HepG2 (cell line): ENCODE results near the gene AMER3. TPM values are rescaled to one million over a fixed set of nuclear protein-coding genes. Genes with fewer than 3 reads are reported as not detected.

Experiments used
- ATAC-seq: fragments of 200-7000 bp; cut with Tn5 transposase; 3 replicates; pipeline ENCODE4 v1.9.1; 2020; ENCODE audit warnings: mild to moderate bottlenecking, moderate library complexity
- BruUV-seq: library from RNA; stranded (reverse); fragments of 400-500 nt; replicated peaks from 2 replicates; lab custom pipeline; 2021; lab: Mats Ljungman, UMichigan
- CTCF ChIA-PET: fragments of 300-600 bp; formaldehyde crosslinking; extraction: SDS; loops from one replicate; lab custom pipeline; 2021; ENCODE audit warnings: low total read pairs, inconsistent platforms, low intra/inter-chr PET ratio; lab: Yijun Ruan, JAX
- POLR2A ChIA-PET: fragments of 350-600 bp; sonication (Branson Sonifier 250); formaldehyde crosslinking; loops from one replicate; lab custom pipeline; 2020; ENCODE audit warnings: antibody characterized with exemption, inconsistent platforms; lab: Yijun Ruan, JAX
- DNase-seq: peaks from one replicate; pipeline ENCODE4 v3.0.0-alpha.2; 2015; ENCODE audit warnings: low spot score
- FAIRE-seq: peaks from 3 replicates; lab custom pipeline; 2011; peaks lifted over from hg19 to GRCh38; lab: Jason Lieb, UNC
- H2AFZ ChIP-seq: one replicate; pipeline ENCODE4 v1.6.1; 2011; ENCODE audit warnings: low read length, inconsistent platforms
- H3K27ac ChIP-seq: fragments of 300-600 bp; 3 replicates; pipeline ENCODE4 v1.8.0; 2011; ENCODE audit warnings: mixed run types, mild to moderate bottlenecking, mixed read lengths, low read length, inconsistent platforms; ENCODE audit not compliant: insufficient read depth; ENCODE audit errors: extremely low read length
- H3K27me3 ChIP-seq, 2 experiments: fragments of 200-600 bp in 1 of 2; 2 replicates in 1 of 2; 3 replicates in 1 of 2; pipeline versions ENCODE4 v1.6.0 to v1.8.0; 2011; ENCODE audit warnings: low read length in 2 of 2, mild to moderate bottlenecking in 2 of 2, moderate library complexity in 2 of 2, inconsistent platforms in 1 of 2; ENCODE audit not compliant: insufficient read depth in 2 of 2, control insufficient read depth in 1 of 2
- H3K36me3 ChIP-seq, 2 experiments: fragments of 200-600 bp in 1 of 2; replicated peaks in 1 of 2; 2 replicates in 1 of 2; 3 replicates in 1 of 2; pipeline versions ENCODE4 v1.5.1 to v1.8.0; 2011; ENCODE audit warnings: low read length in 2 of 2, inconsistent platforms in 1 of 2; ENCODE audit not compliant: insufficient read depth in 2 of 2, control insufficient read depth in 1 of 2
- H3K4me1 ChIP-seq: 2 replicates; pipeline ENCODE4 v1.5.1; 2012; ENCODE audit warnings: low read length, inconsistent platforms; ENCODE audit not compliant: insufficient read depth
- H3K4me2 ChIP-seq: 2 replicates; pipeline ENCODE4 v1.6.0; 2011; ENCODE audit warnings: low read depth, low read length, inconsistent platforms
- H3K4me3 ChIP-seq, 3 experiments: fragments of 200-600 bp in 1 of 3; sonication (generic), shearing (Covaris generic) in 1 of 3; replicated peaks in 1 of 3; 2 replicates each; pipeline ENCODE4 v1.5.1; 2011 to 2016; ENCODE audit warnings: low read length in 3 of 3, inconsistent platforms in 2 of 3, low read depth in 2 of 3, mild to moderate bottlenecking in 2 of 3, control low read depth in 1 of 3, mixed read lengths in 1 of 3; ENCODE audit not compliant: insufficient read depth in 1 of 3
- H3K79me2 ChIP-seq: one replicate; pipeline ENCODE4 v1.6.1; 2011; ENCODE audit warnings: low read length, inconsistent platforms; ENCODE audit not compliant: insufficient read depth
- H3K9ac ChIP-seq: 2 replicates; pipeline ENCODE4 v1.6.0; 2011; ENCODE audit warnings: mild to moderate bottlenecking, low read depth, low read length, inconsistent platforms; ENCODE audit not compliant: insufficient read depth
- H3K9me3 ChIP-seq: 2 replicates; pipeline ENCODE4 v1.5.1; 2012; ENCODE audit warnings: mild to moderate bottlenecking, low read length
- H4K20me1 ChIP-seq: 2 replicates; pipeline ENCODE4 v1.6.0; 2011; ENCODE audit warnings: inconsistent platforms, mild to moderate bottlenecking, low read length, moderate library complexity; ENCODE audit not compliant: insufficient read depth
- SMARCE1 ChIP-seq: fragments of 450-650 bp; IDR thresholded peaks from 2 replicates; pipeline ENCODE4 v1.6.1; 2017; ENCODE audit warnings: borderline replicate concordance
- STAG1 ChIP-seq: sonication (generic); formaldehyde crosslinking; IDR thresholded peaks from 2 replicates; pipeline ENCODE4 v1.4.0; 2020; ENCODE audit warnings: missing genetic modification reagents
- ZBTB1 ChIP-seq: sonication (generic); formaldehyde crosslinking; IDR thresholded peaks from 2 replicates; pipeline ENCODE4 v1.4.0; 2020; ENCODE audit warnings: missing genetic modification reagents, borderline replicate concordance
- ZNF746 ChIP-seq: sonication (generic); formaldehyde crosslinking; IDR thresholded peaks from 2 replicates; pipeline ENCODE4 v1.8.0; 2022; ENCODE audit warnings: mild to moderate bottlenecking, missing genetic modification reagents
- WGBS: methylation state at CpG from one replicate; pipeline ENCODE4 v1.1.6; 2017; ENCODE audit warnings: low lambda C conversion rate; 5-methylcytosine and 5-hydroxymethylcytosine counted together
- in situ Hi-C: cut with HindIII; loops from 2 replicates; pipeline ENCODE4 v1.10.0; 2017; ENCODE audit warnings: low pct_unique_long_range_greater_than_20kb; ENCODE audit not compliant: extremely low pct_ligation_motif_present
- intact Hi-C: fragments of 100-400 bp; cut with micrococcal nuclease; formaldehyde crosslinking; loops from one replicate; pipeline ENCODE4 v1.10.0; 2022; ENCODE audit not compliant: unreplicated experiment
- polyA plus RNA-seq, 8 experiments: library from polyadenylated mRNA; depleted of rRNA in 3 of 8; stranded (reverse) in 7 of 8; unstranded in 1 of 8; fragments of >200 nt; fragmentation: Illumina TruSeq in 4 of 8; extraction: Trizol in 4 of 8; gene quantifications; 2 replicates each; pipeline versions ENCODE4 v1.2.1 to v1.2.3, GENCODE V29; 2011 to 2016; ENCODE audit warnings: low read depth in 4 of 8, missing spikeins in 1 of 8, mixed read lengths in 1 of 8; ENCODE audit not compliant: insufficient read depth in 1 of 8
- total RNA-seq, 5 experiments: library from RNA; depleted of rRNA; stranded (reverse); fragments of >200 nt; fragmentation: Illumina TruSeq; extraction: Trizol; gene quantifications; 2 replicates each; pipeline ENCODE4 v1.2.3, GENCODE V29; 2016; ENCODE audit warnings: low read depth in 1 of 5
- TF ChIP-seq, protein P1 (sequence below): sonication (generic); formaldehyde crosslinking; IDR thresholded peaks from 2 replicates; pipeline ENCODE4 v1.4.0; 2020; ENCODE audit warnings: missing genetic modification reagents
- TF ChIP-seq, protein P2 (sequence below): sonication (generic); formaldehyde crosslinking; IDR thresholded peaks from 2 replicates; pipeline ENCODE4 v1.5.0; 2020; ENCODE audit warnings: mild to moderate bottlenecking, missing genetic modification reagents, moderate library complexity

AMER3 gene
- total and polyA plus RNA-seq, 2 of the 13 experiments (the other 11 are each of a cell fraction or from before 2014, with no cell fraction given): not detected

DNA sequence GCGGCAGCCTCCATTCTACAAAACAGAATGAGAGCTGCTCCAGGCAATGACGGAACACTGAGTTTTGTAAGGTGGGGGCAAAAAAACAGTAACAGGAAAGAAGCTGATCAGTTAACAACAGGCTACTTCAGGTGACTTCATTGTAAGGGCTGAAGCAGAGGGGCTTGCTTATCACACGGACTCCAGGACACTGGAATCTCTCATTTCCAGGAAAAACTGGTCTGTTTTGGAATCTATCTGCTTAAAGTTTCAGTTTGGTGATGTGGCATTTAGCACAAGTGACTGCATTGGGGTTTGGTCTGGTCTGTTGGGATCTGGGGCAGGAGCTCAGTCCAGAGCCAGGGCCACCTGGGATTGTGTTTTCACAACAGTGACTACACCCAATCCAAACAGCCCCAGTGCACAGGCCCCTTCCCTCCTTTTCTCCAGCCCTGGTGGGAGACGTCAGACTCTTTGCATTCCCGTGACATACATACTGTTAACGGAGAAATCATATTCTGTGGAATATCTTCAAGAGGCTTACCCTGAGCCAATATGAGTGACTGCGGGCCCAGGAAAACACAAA is 14.1 kb downstream of the AMER3 start (continued):
- TF ChIP-seq, protein P1, sequence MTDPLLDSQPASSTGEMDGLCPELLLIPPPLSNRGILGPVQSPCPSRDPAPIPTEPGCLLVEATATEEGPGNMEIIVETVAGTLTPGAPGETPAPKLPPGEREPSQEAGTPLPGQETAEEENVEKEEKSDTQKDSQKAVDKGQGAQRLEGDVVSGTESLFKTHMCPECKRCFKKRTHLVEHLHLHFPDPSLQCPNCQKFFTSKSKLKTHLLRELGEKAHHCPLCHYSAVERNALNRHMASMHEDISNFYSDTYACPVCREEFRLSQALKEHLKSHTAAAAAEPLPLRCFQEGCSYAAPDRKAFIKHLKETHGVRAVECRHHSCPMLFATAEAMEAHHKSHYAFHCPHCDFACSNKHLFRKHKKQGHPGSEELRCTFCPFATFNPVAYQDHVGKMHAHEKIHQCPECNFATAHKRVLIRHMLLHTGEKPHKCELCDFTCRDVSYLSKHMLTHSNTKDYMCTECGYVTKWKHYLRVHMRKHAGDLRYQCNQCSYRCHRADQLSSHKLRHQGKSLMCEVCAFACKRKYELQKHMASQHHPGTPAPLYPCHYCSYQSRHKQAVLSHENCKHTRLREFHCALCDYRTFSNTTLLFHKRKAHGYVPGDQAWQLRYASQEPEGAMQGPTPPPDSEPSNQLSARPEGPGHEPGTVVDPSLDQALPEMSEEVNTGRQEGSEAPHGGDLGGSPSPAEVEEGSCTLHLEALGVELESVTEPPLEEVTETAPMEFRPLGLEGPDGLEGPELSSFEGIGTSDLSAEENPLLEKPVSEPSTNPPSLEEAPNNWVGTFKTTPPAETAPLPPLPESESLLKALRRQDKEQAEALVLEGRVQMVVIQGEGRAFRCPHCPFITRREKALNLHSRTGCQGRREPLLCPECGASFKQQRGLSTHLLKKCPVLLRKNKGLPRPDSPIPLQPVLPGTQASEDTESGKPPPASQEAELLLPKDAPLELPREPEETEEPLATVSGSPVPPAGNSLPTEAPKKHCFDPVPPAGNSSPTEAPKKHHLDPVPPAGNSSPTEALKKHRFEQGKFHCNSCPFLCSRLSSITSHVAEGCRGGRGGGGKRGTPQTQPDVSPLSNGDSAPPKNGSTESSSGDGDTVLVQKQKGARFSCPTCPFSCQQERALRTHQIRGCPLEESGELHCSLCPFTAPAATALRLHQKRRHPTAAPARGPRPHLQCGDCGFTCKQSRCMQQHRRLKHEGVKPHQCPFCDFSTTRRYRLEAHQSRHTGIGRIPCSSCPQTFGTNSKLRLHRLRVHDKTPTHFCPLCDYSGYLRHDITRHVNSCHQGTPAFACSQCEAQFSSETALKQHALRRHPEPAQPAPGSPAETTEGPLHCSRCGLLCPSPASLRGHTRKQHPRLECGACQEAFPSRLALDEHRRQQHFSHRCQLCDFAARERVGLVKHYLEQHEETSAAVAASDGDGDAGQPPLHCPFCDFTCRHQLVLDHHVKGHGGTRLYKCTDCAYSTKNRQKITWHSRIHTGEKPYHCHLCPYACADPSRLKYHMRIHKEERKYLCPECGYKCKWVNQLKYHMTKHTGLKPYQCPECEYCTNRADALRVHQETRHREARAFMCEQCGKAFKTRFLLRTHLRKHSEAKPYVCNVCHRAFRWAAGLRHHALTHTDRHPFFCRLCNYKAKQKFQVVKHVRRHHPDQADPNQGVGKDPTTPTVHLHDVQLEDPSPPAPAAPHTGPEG (CRISPR knock-in tag): no peak
- no peak for TF ChIP-seq ZBTB1 (CRISPR knock-in tag)
- TF ChIP-seq ZNF746 (CRISPR knock-in tag): no peak
- TF ChIP-seq, all 625 proteins: peak for 0

DNA sequence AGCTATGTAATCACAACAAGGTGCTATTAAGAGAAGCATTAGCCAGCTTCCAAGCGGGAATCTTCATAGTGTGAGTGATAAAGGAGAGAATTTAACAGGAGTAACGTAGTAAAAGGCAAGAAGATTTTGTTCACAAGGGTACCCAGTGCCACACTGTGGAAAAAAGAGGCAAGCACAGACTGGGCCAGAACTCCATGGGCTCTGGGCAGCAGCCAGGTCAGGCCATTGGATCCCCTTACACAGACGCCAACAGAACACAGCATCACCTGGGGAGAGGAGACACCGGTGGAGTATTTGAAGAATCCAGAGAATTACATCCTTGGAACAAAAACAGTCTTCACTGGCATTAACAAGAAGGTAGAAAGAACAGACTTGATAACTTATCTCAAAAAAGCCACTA is 21.2 kb downstream of the AMER3 start:
- no peaks in the 10 kb centered on the region for H4K20me1 ChIP-seq
- FAIRE-seq (no peak), DNase-seq (no peak), ATAC-seq (peak; percentile 78)
- H3K27me3 ChIP-seq: no peaks in the 10 kb centered on the region
- ChIA-PET POLR2A (no interaction called here), CTCF (no interaction called here)
- H3K4me2 ChIP-seq: no peak overlapping the region
- no peak overlapping the region for H3K9ac ChIP-seq
- no TSS peak for BruUV-seq
- no peak overlapping the region for H3K4me3 ChIP-seq
- no peaks in the 10 kb centered on the region for H3K4me1 ChIP-seq
- TF ChIP-seq SMARCE1 (no peak), STAG1 (CRISPR knock-in tag) (peak; percentile 48)
- TF ChIP-seq, protein P2, sequence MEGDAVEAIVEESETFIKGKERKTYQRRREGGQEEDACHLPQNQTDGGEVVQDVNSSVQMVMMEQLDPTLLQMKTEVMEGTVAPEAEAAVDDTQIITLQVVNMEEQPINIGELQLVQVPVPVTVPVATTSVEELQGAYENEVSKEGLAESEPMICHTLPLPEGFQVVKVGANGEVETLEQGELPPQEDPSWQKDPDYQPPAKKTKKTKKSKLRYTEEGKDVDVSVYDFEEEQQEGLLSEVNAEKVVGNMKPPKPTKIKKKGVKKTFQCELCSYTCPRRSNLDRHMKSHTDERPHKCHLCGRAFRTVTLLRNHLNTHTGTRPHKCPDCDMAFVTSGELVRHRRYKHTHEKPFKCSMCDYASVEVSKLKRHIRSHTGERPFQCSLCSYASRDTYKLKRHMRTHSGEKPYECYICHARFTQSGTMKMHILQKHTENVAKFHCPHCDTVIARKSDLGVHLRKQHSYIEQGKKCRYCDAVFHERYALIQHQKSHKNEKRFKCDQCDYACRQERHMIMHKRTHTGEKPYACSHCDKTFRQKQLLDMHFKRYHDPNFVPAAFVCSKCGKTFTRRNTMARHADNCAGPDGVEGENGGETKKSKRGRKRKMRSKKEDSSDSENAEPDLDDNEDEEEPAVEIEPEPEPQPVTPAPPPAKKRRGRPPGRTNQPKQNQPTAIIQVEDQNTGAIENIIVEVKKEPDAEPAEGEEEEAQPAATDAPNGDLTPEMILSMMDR (CRISPR knock-in tag): peak; percentile 37; the same call in 1 of the 2 replicates
- intact Hi-C loops: no loop called here
- no peaks in the 10 kb centered on the region for H3K36me3 ChIP-seq
- WGBS: 14% methylated on average over 4 of the region's 4 CpGs
- H3K9me3 ChIP-seq: no peaks in the 10 kb centered on the region
- in situ Hi-C loops: no loop called here
- no peak overlapping the region for H3K27ac ChIP-seq
- no peaks in the 10 kb centered on the region for H3K79me2 ChIP-seq
- H2AFZ ChIP-seq: no peak overlapping the region
